Measurements from ENCODE around the gene CLCN4. TPM values are rescaled to one million over a fixed set of nuclear protein-coding genes. Genes with fewer than 3 reads are reported as not detected.
A peak's percentile ranks its signal among the peaks of the same experiment; 100 is the strongest.

Gene CLCN4
- total and polyA plus RNA-seq, 10 donors: 0.63 to 10.9 (median 5.0) TPM

- no peaks in the 10 kb centered on the region for H3K27me3 ChIP-seq (replicated peaks in 1 of 7)
- H3K4me3 ChIP-seq: peak overlapping the region in 1 of 8 donors; percentile 28
- intact Hi-C loops (cut with DNase I; ENCODE audit: low total_unique reads): loop anchor here (10.0 kb wide), 1 partner anchor 226 kb away; no protein-coding TSS in a partner anchor
- peaks cover 0 to 9% (median 0%) of the 10 kb centered on the region in 6 donors for H3K36me3 ChIP-seq
- peaks cover 26 to 98% (median 75%) of the 10 kb centered on the region in 6 donors for H3K4me1 ChIP-seq
- DNase-seq: no peak
- H3K27ac ChIP-seq: peak overlapping the region; percentile 45 to 88 (median 82)
- H3K9me3 ChIP-seq: no peaks in the 10 kb centered on the region
- 55 to 82% (median 60%) methylated on average over 7 to 16 of the region's 16 CpGs for WGBS, 5 donors
- TF ChIP-seq CTCF (IDR thresholded peaks at IDR 0.05 in 8 of 11, conservative IDR thresholded peaks at IDR 0.05 in 3 of 11) (no peak), POLR2A (IDR thresholded peaks at IDR 0.05) (no peak), POLR2AphosphoS5 (IDR thresholded peaks at IDR 0.05) (no peak)
These were observed 46.3 kb upstream of the CLCN4 start for GRCh38 chrX:10110316-10110935.

- H3K4me3 ChIP-seq: peak overlapping the region in 2 of 8 donors; percentile 5 to 28
- no peak for DNase-seq
- H3K36me3 ChIP-seq: peaks cover 0 to 9% (median 0%) of the 10 kb centered on the region in 6 donors
- intact Hi-C loops (cut with DNase I; ENCODE audit: low total_unique reads): loop anchor here (10.0 kb wide), 1 partner anchor 226 kb away; no protein-coding TSS in a partner anchor
- no peaks in the 10 kb centered on the region for H3K27me3 ChIP-seq (replicated peaks in 1 of 7)
- H3K27ac ChIP-seq: peak overlapping the region; percentile 45 to 88 (median 82)
- H3K4me1 ChIP-seq: peaks cover 22 to 95% (median 69%) of the 10 kb centered on the region in 6 donors
- TF ChIP-seq POLR2AphosphoS5 (IDR thresholded peaks at IDR 0.05): no peak
- TF ChIP-seq POLR2A (IDR thresholded peaks at IDR 0.05): no peak
- no peak for TF ChIP-seq CTCF (IDR thresholded peaks at IDR 0.05 in 8 of 11, conservative IDR thresholded peaks at IDR 0.05 in 3 of 11)
- H3K9me3 ChIP-seq: no peaks in the 10 kb centered on the region
- 4 to 56% (median 11%) methylated on average over 7 to 10 of the region's 10 CpGs for WGBS, 5 donors
These were observed 45.8 kb upstream of the CLCN4 start for GRCh38 chrX:10110984-10111363.

- peaks cover 20 to 95% (median 63%) of the 10 kb centered on the region in 6 donors for H3K4me1 ChIP-seq
- WGBS, 5 donors: 22 to 70% (median 53%) methylated on average over 19 to 26 of the region's 26 CpGs
- intact Hi-C loops (cut with DNase I; ENCODE audit: low total_unique reads): loop anchor here (10.0 kb wide), 1 partner anchor 227 kb away; no protein-coding TSS in a partner anchor
- H3K27ac ChIP-seq: peak overlapping the region; percentile 45 to 88 (median 82)
- TF ChIP-seq CTCF (IDR thresholded peaks at IDR 0.05 in 8 of 11, conservative IDR thresholded peaks at IDR 0.05 in 3 of 11) (no peak), POLR2A (IDR thresholded peaks at IDR 0.05) (peak in 1 of 3 donors; percentile 20), POLR2AphosphoS5 (IDR thresholded peaks at IDR 0.05) (peak; percentile 66 to 79 (median 75))
- H3K9me3 ChIP-seq: no peaks in the 10 kb centered on the region
- peaks cover 0 to 13% (median 0%) of the 10 kb centered on the region in 6 donors for H3K36me3 ChIP-seq
- peak; percentile 90 for DNase-seq
- H3K27me3 ChIP-seq (replicated peaks in 1 of 7): no peaks in the 10 kb centered on the region
- H3K4me3 ChIP-seq: peak overlapping the region in 2 of 8 donors; percentile 5 to 28
These were observed 45.2 kb upstream of the CLCN4 start for GRCh38 chrX:10111364-10112148.
